Epithelial cell of esophagus (primary cell): ENCODE data around the gene PSME2.

Source experiments
- DNase-seq: peaks from one replicate; pipeline ENCODE4 v3.0.0; 2010; ENCODE audit warnings: low read depth
- H3K4me3 ChIP-seq: 2 replicates; pipeline ENCODE4 v1.5.1; 2011; ENCODE audit warnings: mild to moderate bottlenecking, low read length, control low read depth
- CTCF ChIP-seq: IDR thresholded peaks from 2 replicates; pipeline ENCODE4 v1.5.1; 2011; ENCODE audit warnings: low read depth, mild to moderate bottlenecking, low read length, control low read depth, inconsistent platforms; ENCODE audit not compliant: insufficient read depth; ENCODE audit errors: missing control alignments

PSME2 gene

GRCh38 chr14:24189460-24189859, 43.0 kb upstream of the PSME2 start:
- no peak for DNase-seq
- TF ChIP-seq CTCF = no peak
- H3K4me3 ChIP-seq = no peak overlapping the region

- no peak for DNase-seq
- TF ChIP-seq CTCF = no peak
- H3K4me3 ChIP-seq = peak overlapping the region; percentile 85
Measured at GRCh38 chr14:24189059-24189375, 42.6 kb upstream of the PSME2 start.

- H3K4me3 ChIP-seq = peak within 1 kb of the TSS; percentile 85
- no peak for TF ChIP-seq CTCF
- peak; percentile 98 for DNase-seq
Measured at GRCh38 chr14:24188251-24189058, 42.0 kb upstream of the PSME2 start, which contains the start of gene IPO4. TSS of gene IPO4 (minus strand) at chr14:24188816. CDS start at chr14:24188787, 29 bp downstream.

- peak overlapping the region; percentile 85 for H3K4me3 ChIP-seq
- no peak for DNase-seq
Measured at GRCh38 chr14:24187539-24187915, 41.1 kb upstream of the PSME2 start.

GRCh38 chr14:24186831-24187538, 40.6 kb upstream of the PSME2 start:
- TF ChIP-seq CTCF = no peak
- no peak for DNase-seq
- no peak overlapping the region for H3K4me3 ChIP-seq

More at GRCh38 chr14:24187539-24187915, 41.1 kb upstream of the PSME2 start:
- TF ChIP-seq CTCF = no peak

- no peak overlapping the region for H3K4me3 ChIP-seq
- no peak for TF ChIP-seq CTCF
Measured at GRCh38 chr14:24185741-24186140, 39.3 kb upstream of the PSME2 start.

More at GRCh38 chr14:24185741-24186140, 39.3 kb upstream of the PSME2 start:
- no peak for DNase-seq
